Body of pancreas (tissue), 4 donors: ENCODE results near the gene SREBF2.

Experiments
- POLR2A ChIP-seq, 3 donors: fragments of 450-650 bp; IDR thresholded peaks; one replicate each; pipeline ENCODE4 v1.6.1; 2016; ENCODE audit warnings: antibody characterized with exemption in 3 of 3, mild to moderate bottlenecking in 2 of 3
- TF ChIP-seq, protein P1 (sequence below), 7 experiments: fragments of 450-650 bp in 4 of 7; fragments of 200-600 bp in 3 of 7; sonication (generic) in 3 of 7; IDR thresholded peaks; one replicate each; pipeline ENCODE4 v1.5.1; 2016 to 2019; ENCODE audit warnings: antibody characterized with exemption in 7 of 7

DNA sequence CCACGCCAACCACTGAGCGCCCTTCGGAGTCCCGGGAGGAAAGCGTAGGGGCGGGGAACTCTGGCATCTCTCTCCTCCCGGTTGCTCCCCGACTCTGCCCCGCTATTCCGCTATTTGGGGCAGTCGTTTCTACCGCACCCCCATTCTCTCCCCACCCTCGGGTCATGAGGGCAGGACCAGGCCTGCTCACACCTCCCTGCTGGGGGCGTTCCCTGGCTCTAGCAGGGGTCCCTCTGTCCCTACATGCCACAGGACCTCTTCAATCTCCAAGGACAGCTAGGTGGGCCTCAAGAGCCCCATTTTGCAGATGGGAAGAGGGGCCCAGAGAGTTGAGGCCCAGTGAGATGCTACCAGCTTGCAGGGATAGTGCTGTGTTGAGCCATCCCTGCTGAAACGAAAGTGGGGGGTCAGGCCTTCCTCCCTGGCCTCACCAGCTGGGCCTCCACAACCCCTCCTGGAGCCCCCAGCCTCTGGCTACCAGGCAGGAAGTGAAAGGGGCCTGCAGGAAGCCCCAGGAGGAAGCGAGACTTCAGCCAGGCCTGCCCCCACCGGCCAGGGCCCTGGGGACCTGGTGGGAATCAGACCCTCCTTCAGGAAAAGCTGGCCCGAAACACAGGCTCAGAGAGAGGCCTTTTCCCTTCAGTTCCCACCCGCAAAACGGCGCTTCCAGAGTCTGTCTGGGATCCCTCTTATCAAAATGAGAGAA lies 87.5 kb downstream of the SREBF2 start:
- TF ChIP-seq, protein P1, sequence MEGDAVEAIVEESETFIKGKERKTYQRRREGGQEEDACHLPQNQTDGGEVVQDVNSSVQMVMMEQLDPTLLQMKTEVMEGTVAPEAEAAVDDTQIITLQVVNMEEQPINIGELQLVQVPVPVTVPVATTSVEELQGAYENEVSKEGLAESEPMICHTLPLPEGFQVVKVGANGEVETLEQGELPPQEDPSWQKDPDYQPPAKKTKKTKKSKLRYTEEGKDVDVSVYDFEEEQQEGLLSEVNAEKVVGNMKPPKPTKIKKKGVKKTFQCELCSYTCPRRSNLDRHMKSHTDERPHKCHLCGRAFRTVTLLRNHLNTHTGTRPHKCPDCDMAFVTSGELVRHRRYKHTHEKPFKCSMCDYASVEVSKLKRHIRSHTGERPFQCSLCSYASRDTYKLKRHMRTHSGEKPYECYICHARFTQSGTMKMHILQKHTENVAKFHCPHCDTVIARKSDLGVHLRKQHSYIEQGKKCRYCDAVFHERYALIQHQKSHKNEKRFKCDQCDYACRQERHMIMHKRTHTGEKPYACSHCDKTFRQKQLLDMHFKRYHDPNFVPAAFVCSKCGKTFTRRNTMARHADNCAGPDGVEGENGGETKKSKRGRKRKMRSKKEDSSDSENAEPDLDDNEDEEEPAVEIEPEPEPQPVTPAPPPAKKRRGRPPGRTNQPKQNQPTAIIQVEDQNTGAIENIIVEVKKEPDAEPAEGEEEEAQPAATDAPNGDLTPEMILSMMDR (IDR thresholded peaks at IDR 0.05), result no peak
- no peak for TF ChIP-seq POLR2A (IDR thresholded peaks at IDR 0.05)
